ENCODE measurements around the gene NEUROG2.

The NEUROG2 gene

DNA sequence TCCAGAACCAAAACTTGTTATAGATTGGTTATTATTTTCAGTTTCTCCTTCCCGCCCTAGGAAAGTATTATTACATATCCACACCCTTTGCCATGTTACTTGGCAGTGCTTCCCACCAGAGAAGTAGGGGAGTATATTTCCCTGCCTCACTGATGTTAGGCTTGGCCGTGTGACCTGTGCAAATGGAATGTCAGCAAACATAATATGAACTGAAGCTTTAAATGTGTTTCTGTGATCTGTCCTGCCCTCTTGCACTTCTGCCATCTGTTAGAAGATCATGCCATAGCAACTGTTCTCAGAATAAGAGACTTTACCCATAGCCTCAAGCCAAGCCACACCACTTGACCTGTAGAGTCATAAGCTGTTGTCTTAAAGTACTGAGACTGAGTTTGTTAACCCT lies 36.7 kb upstream of the NEUROG2 start:
- no peak for TF ChIP-seq POLR2AphosphoS5 (IDR thresholded peaks at IDR 0.05; ENCODE audit: borderline replicate concordance, low read depth, low read length)
- no peak for TF ChIP-seq FOXP2 (optimal IDR thresholded peaks at IDR 0.05; ENCODE audit: control extremely low read depth, extremely low read length, insufficient read depth)
- no peak for TF ChIP-seq EZH2 (IDR thresholded peaks at IDR 0.05)
- H3K36me3 ChIP-seq (ENCODE audit: insufficient read depth, low read length), result no peaks in the 10 kb centered on the region; the same call in 1 of the 2 replicates
- no peak for DNase-seq (ENCODE audit: low read depth, low spot score)
- no peak overlapping the region for H3K27ac ChIP-seq
- no peak overlapping the region for H3K4me3 ChIP-seq
- no peaks in the 10 kb centered on the region for H3K9me3 ChIP-seq (ENCODE audit: low read depth, low read length)
- H3K9ac ChIP-seq (ENCODE audit: insufficient read length), result no peak overlapping the region

DNA sequence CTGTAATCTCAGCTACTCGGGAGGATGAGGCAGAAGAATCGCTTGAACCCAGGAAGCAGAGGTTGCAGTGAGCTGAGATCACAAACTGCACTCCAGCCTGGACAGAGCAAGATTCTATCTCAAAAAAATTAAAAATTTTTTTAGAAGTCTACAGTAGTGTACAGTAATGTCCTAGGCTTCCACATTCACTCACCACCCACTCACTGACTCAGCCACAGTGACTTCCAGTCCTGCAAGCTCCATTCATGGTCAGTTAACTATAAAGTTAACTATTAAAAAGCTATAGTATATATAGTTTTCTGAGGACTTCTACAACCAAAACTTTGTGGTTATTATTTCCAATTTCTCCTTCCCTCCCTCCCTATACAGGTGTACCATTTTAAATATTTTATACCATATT lies 34.7 kb upstream of the NEUROG2 start:
- Histone ChIP-seq H3K9me3 (ENCODE audit: low read depth, low read length) (no peaks in the 10 kb centered on the region), H3K36me3 (ENCODE audit: insufficient read depth, low read length) (no peaks in the 10 kb centered on the region), H3K27ac (no peak overlapping the region), H3K4me3 (no peak overlapping the region), H3K9ac (ENCODE audit: insufficient read length) (no peak overlapping the region)
- TF ChIP-seq FOXP2 (optimal IDR thresholded peaks at IDR 0.05; ENCODE audit: control extremely low read depth, extremely low read length, insufficient read depth), result no peak
- no peak for TF ChIP-seq EZH2 (IDR thresholded peaks at IDR 0.05)
- DNase-seq (ENCODE audit: low read depth, low spot score), result no peak

GRCh38 chr4:112546476-112546875 lies 30.5 kb upstream of the NEUROG2 start:
- DNase-seq (ENCODE audit: low read depth, low spot score), result no peak
- no peak overlapping the region for H3K9ac ChIP-seq (ENCODE audit: insufficient read length)
- no peak for TF ChIP-seq EZH2 (IDR thresholded peaks at IDR 0.05)
- no peak for TF ChIP-seq POLR2AphosphoS5 (IDR thresholded peaks at IDR 0.05; ENCODE audit: borderline replicate concordance, low read depth, low read length)
- TF ChIP-seq FOXP2 (optimal IDR thresholded peaks at IDR 0.05; ENCODE audit: control extremely low read depth, extremely low read length, insufficient read depth), result no peak
- H3K4me3 ChIP-seq, result no peak overlapping the region
- H3K9me3 ChIP-seq (ENCODE audit: low read depth, low read length), result no peaks in the 10 kb centered on the region
- no peak overlapping the region for H3K27ac ChIP-seq
- H3K36me3 ChIP-seq (ENCODE audit: insufficient read depth, low read length), result no peaks in the 10 kb centered on the region

GRCh38 chr4:112545346-112545745 lies 29.4 kb upstream of the NEUROG2 start:
- DNase-seq (ENCODE audit: low read depth, low spot score), result no peak
- Histone ChIP-seq H3K27ac (no peak overlapping the region), H3K4me3 (no peak overlapping the region), H3K36me3 (ENCODE audit: insufficient read depth, low read length) (no peaks in the 10 kb centered on the region), H3K9ac (ENCODE audit: insufficient read length) (no peak overlapping the region), H3K9me3 (ENCODE audit: low read depth, low read length) (no peaks in the 10 kb centered on the region)
- no peak for TF ChIP-seq POLR2AphosphoS5 (IDR thresholded peaks at IDR 0.05; ENCODE audit: borderline replicate concordance, low read depth, low read length)

GRCh38 chr4:112540695-112541094 lies 24.7 kb upstream of the NEUROG2 start:
- Histone ChIP-seq H3K9ac (ENCODE audit: insufficient read length) (no peak overlapping the region), H3K9me3 (ENCODE audit: low read depth, low read length) (no peaks in the 10 kb centered on the region), H3K27ac (no peak overlapping the region), H3K36me3 (ENCODE audit: insufficient read depth, low read length) (no peaks in the 10 kb centered on the region), H3K4me3 (no peak overlapping the region)
- TF ChIP-seq EZH2 (IDR thresholded peaks at IDR 0.05) (no peak), FOXP2 (optimal IDR thresholded peaks at IDR 0.05; ENCODE audit: control extremely low read depth, extremely low read length, insufficient read depth) (no peak)
- no peak for DNase-seq (ENCODE audit: low read depth, low spot score)

DNA sequence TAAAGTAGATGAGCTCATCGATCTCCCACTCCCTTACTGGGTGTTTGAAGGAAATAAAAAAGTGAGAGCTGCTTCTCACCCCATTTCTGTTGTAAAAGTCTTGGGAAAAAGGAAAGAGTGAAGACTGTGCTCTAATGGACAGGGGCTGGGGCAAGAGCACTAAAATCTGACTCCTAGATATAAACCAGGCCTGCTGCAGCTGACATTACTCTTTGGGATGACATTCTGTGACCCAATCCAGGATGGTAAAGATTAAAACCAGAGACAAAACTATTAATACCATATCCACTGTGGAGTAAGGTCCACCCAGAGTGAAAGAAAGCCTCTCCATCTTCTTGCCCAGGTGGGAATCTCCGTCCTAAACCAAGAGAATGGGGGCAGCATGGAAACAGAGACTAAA lies 20.1 kb upstream of the NEUROG2 start:
- H3K4me3 ChIP-seq, result no peak overlapping the region
- no peak for DNase-seq (ENCODE audit: low read depth, low spot score)
- no peak for TF ChIP-seq FOXP2 (optimal IDR thresholded peaks at IDR 0.05; ENCODE audit: control extremely low read depth, extremely low read length, insufficient read depth)
- H3K36me3 ChIP-seq (ENCODE audit: insufficient read depth, low read length), result no peaks in the 10 kb centered on the region
- no peaks in the 10 kb centered on the region for H3K9me3 ChIP-seq (ENCODE audit: low read depth, low read length)
- H3K27ac ChIP-seq, result no peak overlapping the region
- no peak overlapping the region for H3K9ac ChIP-seq (ENCODE audit: insufficient read length)

DNA sequence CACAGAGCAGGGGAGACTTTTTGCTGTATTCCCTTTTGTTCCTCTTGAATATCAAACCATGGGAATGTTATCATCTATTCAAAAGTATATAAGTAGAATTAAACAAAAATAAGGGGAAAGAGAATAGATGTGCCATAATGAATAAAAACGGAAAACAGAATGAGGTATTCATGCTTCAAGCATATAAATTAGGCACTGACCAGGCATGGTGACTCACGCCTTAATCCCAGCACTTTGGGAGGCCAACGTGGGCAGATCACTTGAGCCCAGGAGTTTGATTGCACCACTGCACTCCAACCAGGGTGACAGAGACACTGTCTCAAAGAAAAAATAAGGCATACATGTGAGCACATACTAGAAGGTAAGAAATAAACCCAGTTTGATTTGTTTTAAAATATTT lies 16.3 kb upstream of the NEUROG2 start:
- TF ChIP-seq EZH2 (IDR thresholded peaks at IDR 0.05), result no peak
- TF ChIP-seq POLR2AphosphoS5 (IDR thresholded peaks at IDR 0.05; ENCODE audit: borderline replicate concordance, low read depth, low read length), result no peak
- TF ChIP-seq FOXP2 (optimal IDR thresholded peaks at IDR 0.05; ENCODE audit: control extremely low read depth, extremely low read length, insufficient read depth), result no peak
- H3K9ac ChIP-seq (ENCODE audit: insufficient read length), result no peak overlapping the region
- H3K36me3 ChIP-seq (ENCODE audit: insufficient read depth, low read length), result no peaks in the 10 kb centered on the region
- no peak for DNase-seq (ENCODE audit: low read depth, low spot score)
- H3K4me3 ChIP-seq, result no peak overlapping the region
- no peaks in the 10 kb centered on the region for H3K9me3 ChIP-seq (ENCODE audit: low read depth, low read length)
- no peak overlapping the region for H3K27ac ChIP-seq

- DNase-seq (ENCODE audit: low read depth, low spot score), result no peak
- H3K36me3 ChIP-seq (ENCODE audit: insufficient read depth, low read length), result no peaks in the 10 kb centered on the region
- H3K27ac ChIP-seq, result no peak overlapping the region
- H3K4me3 ChIP-seq, result no peak overlapping the region
- no peak overlapping the region for H3K9ac ChIP-seq (ENCODE audit: insufficient read length)
- TF ChIP-seq FOXP2 (optimal IDR thresholded peaks at IDR 0.05; ENCODE audit: control extremely low read depth, extremely low read length, insufficient read depth) (no peak), POLR2AphosphoS5 (IDR thresholded peaks at IDR 0.05; ENCODE audit: borderline replicate concordance, low read depth, low read length) (no peak), EZH2 (IDR thresholded peaks at IDR 0.05) (no peak)
- no peaks in the 10 kb centered on the region for H3K9me3 ChIP-seq (ENCODE audit: low read depth, low read length)
Observed at GRCh38 chr4:112531146-112531545, 15.2 kb upstream of the NEUROG2 start.

- H3K9ac ChIP-seq (ENCODE audit: insufficient read length), result no peak overlapping the region
- no peak overlapping the region for H3K27ac ChIP-seq
- H3K9me3 ChIP-seq (ENCODE audit: low read depth, low read length), result no peaks in the 10 kb centered on the region
- TF ChIP-seq EZH2 (IDR thresholded peaks at IDR 0.05) (no peak), FOXP2 (optimal IDR thresholded peaks at IDR 0.05; ENCODE audit: control extremely low read depth, extremely low read length, insufficient read depth) (no peak), POLR2AphosphoS5 (IDR thresholded peaks at IDR 0.05; ENCODE audit: borderline replicate concordance, low read depth, low read length) (no peak)
- no peaks in the 10 kb centered on the region for H3K36me3 ChIP-seq (ENCODE audit: insufficient read depth, low read length)
- no peak for DNase-seq (ENCODE audit: low read depth, low spot score)
- H3K4me3 ChIP-seq, result no peak overlapping the region
Observed at GRCh38 chr4:112526061-112526460, 10.1 kb upstream of the NEUROG2 start.

All from SK-N-MC (cell line).